Ishikawa (cell line): ENCODE measurements around the gene RAB3D.

ENCODE experiments used
- CEBPB ChIP-seq: IDR thresholded peaks from 2 replicates; pipeline ENCODE4 v1.6.1; 2012
- CREB1 ChIP-seq: IDR thresholded peaks from 2 replicates; pipeline ENCODE4 v1.6.1; 2012; ENCODE audit warnings: low read depth
- EGR1 ChIP-seq: IDR thresholded peaks from 2 replicates; pipeline ENCODE4 v1.6.1; 2012
- EP300 ChIP-seq: IDR thresholded peaks from 2 replicates; pipeline ENCODE4 v1.6.1; 2012; ENCODE audit warnings: borderline replicate concordance
- FOXM1 ChIP-seq: IDR thresholded peaks from 2 replicates; pipeline ENCODE4 v1.6.1; 2012; ENCODE audit warnings: low read depth, borderline replicate concordance
- NFIC ChIP-seq: IDR thresholded peaks from 2 replicates; pipeline ENCODE4 v1.6.1; 2012
- RAD21 ChIP-seq: IDR thresholded peaks from 2 replicates; pipeline ENCODE4 v1.6.1; 2012; ENCODE audit warnings: low read depth
- TAF1 ChIP-seq: IDR thresholded peaks from 2 replicates; pipeline ENCODE4 v1.6.1; 2012; ENCODE audit warnings: low read depth, mild to moderate bottlenecking
- TCF12 ChIP-seq: IDR thresholded peaks from 2 replicates; pipeline ENCODE4 v1.6.1; 2012; ENCODE audit warnings: low read depth
- TEAD4 ChIP-seq: IDR thresholded peaks from 2 replicates; pipeline ENCODE4 v1.6.1; 2012
- YY1 ChIP-seq: IDR thresholded peaks from 2 replicates; pipeline ENCODE4 v1.6.1; 2012; ENCODE audit warnings: low read depth
- ZBTB7A ChIP-seq: IDR thresholded peaks from 2 replicates; pipeline ENCODE4 v1.6.1; 2012; ENCODE audit warnings: low read depth
- TF ChIP-seq, protein P1 (sequence below): IDR thresholded peaks from 2 replicates; pipeline ENCODE4 v1.6.1; 2012
- TF ChIP-seq, protein P2 (sequence below): IDR thresholded peaks from 2 replicates; pipeline ENCODE4 v1.6.1; 2012
- TF ChIP-seq, protein P3 (sequence below): IDR thresholded peaks from 2 replicates; pipeline ENCODE4 v1.6.1; 2012; ENCODE audit warnings: low read depth, mild to moderate bottlenecking

The RAB3D gene

DNA sequence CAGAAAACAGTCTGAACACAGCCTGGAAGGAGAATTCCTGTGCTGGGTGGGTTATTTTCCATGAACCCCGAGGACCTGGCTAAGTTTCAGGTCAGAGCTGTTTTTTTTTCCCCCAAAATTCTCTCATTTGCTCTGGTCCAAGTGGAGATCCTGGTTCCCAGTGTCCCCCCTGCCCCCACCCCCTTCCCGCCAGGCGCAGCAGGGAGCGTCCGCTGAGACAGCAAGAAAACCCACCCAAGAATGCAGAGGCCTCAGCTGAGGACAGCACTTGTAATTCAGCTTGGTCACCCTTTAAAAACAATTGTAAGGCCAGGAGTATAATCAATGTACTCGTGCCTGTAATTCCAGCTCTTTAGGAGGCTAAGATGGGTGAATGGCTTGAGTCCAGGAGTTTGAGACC, 54.9 kb downstream of the RAB3D start:
- TF ChIP-seq RAD21 (no peak), YY1 (no peak), TEAD4 (no peak), TAF1 (no peak), CREB1 (no peak), TCF12 (no peak), FOXM1 (no peak), CEBPB (no peak), ZBTB7A (no peak), NFIC (no peak), EP300 (no peak), EGR1 (no peak)
- TF ChIP-seq, protein P1, sequence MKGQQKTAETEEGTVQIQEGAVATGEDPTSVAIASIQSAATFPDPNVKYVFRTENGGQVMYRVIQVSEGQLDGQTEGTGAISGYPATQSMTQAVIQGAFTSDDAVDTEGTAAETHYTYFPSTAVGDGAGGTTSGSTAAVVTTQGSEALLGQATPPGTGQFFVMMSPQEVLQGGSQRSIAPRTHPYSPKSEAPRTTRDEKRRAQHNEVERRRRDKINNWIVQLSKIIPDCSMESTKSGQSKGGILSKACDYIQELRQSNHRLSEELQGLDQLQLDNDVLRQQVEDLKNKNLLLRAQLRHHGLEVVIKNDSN: no peak
- TF ChIP-seq, protein P2, sequence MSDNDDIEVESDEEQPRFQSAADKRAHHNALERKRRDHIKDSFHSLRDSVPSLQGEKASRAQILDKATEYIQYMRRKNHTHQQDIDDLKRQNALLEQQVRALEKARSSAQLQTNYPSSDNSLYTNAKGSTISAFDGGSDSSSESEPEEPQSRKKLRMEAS: no peak
- TF ChIP-seq, protein P3, sequence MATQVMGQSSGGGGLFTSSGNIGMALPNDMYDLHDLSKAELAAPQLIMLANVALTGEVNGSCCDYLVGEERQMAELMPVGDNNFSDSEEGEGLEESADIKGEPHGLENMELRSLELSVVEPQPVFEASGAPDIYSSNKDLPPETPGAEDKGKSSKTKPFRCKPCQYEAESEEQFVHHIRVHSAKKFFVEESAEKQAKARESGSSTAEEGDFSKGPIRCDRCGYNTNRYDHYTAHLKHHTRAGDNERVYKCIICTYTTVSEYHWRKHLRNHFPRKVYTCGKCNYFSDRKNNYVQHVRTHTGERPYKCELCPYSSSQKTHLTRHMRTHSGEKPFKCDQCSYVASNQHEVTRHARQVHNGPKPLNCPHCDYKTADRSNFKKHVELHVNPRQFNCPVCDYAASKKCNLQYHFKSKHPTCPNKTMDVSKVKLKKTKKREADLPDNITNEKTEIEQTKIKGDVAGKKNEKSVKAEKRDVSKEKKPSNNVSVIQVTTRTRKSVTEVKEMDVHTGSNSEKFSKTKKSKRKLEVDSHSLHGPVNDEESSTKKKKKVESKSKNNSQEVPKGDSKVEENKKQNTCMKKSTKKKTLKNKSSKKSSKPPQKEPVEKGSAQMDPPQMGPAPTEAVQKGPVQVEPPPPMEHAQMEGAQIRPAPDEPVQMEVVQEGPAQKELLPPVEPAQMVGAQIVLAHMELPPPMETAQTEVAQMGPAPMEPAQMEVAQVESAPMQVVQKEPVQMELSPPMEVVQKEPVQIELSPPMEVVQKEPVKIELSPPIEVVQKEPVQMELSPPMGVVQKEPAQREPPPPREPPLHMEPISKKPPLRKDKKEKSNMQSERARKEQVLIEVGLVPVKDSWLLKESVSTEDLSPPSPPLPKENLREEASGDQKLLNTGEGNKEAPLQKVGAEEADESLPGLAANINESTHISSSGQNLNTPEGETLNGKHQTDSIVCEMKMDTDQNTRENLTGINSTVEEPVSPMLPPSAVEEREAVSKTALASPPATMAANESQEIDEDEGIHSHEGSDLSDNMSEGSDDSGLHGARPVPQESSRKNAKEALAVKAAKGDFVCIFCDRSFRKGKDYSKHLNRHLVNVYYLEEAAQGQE: no peak

DNA sequence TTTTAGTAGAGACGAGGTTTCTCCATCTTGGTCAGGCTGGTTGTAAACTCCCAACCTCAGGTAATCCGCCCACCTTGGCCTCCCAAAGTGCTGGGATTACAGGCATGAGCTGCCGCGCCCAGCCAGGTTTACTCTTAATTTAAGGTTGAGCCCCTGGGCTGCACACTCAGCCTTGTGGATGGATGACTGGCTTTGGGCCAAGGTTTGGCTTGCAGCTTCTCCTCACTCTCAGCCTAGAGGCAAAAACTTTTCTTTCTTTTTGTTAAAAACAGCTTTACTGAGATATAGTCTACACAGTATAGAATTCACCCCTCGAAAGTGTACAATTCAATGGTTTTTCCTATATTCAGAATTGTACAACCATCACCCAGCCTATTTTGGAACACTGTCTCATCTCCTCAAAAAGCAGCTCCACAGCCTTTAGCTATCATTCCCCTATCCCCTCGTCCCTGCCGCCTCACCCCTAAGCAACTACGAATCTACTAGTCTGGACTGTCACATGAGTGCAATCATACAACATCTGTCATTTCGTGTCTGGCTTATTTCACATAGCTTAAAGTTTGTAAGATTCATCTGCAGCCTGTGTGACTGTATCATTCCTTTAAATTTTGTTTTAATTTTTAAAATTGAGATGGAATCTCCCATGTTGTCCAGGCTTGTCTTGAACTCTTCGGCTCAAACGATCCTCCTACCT, 58.0 kb downstream of the RAB3D start:
- TF ChIP-seq RAD21: no peak
- no peak for TF ChIP-seq TCF12
- no peak for TF ChIP-seq TAF1
- TF ChIP-seq YY1: no peak
- no peak for TF ChIP-seq CREB1
- TF ChIP-seq, protein P2: no peak

DNA sequence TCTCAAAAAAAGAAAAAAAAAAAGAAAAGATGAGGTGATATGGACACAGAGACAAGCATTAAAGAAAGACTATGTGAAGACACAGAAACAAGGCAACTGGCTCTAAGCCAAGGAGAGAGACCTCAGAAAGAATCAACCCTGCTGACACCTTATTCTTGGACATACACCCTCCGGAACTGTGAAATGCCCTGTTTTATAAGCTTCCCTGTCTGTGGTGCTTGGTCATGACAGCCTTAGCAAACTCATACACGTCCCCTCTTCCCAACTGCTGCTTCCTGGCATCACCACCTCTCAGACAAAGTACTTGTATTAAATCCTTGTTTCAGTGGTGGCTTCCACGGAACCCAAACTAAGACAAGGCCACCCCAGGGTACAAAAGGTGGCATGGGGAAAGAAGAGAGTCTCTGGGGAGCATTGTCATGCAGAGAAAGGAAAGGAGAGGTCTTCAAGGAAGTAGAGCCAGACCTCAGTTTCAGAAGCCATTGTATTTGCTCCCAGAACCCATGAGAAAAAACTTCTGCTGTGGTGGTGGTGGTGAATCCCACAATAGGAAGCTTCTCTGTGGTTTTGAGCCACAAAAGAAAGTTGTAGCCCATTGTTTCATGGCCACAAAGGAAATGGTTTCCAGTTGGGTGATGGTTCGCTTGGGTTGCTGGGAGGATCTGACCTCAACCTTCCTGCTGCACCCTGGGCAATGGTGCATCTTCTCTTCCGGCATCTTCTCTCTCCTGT, 59.8 kb downstream of the RAB3D start:
- TF ChIP-seq FOXM1: no peak
- no peak for TF ChIP-seq NFIC
- TF ChIP-seq TCF12: no peak
- no peak for TF ChIP-seq CEBPB
- TF ChIP-seq CREB1: no peak
- no peak for TF ChIP-seq TAF1
- no peak for TF ChIP-seq RAD21
- no peak for TF ChIP-seq YY1
- TF ChIP-seq, protein P1: no peak
- TF ChIP-seq, protein P2: no peak
- no peak for TF ChIP-seq ZBTB7A
- TF ChIP-seq, protein P3: no peak
- TF ChIP-seq EP300: no peak

DNA sequence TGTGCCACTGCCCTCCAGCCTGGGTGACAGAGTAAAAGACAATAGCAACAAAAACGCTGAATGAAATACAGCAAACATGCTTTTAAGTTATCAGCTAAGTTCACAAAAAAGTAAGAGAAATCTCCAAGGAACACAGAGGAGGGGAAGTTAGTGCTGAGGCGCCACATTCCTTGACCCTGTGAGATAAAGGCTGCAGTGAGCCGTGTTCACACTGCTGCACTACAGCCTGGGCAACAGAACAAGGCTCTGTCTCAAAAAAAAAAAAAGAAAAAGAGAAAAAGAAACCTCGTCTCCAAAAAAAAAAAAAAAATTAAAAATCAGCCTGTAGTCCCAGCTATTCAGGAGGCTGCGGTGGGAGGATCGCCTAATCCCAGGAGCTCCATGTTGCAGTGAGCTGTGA, 60.8 kb downstream of the RAB3D start:
- TF ChIP-seq YY1 (no peak), ZBTB7A (no peak), EGR1 (no peak), TAF1 (no peak), FOXM1 (no peak), CEBPB (no peak), TCF12 (no peak), EP300 (no peak), RAD21 (no peak), TEAD4 (no peak), CREB1 (no peak), NFIC (no peak)
- TF ChIP-seq, protein P3: no peak
- TF ChIP-seq, protein P2: no peak
- TF ChIP-seq, protein P1: no peak
